NCI-H1092 (cell line): ENCODE results near the gene ST6GALNAC3.

Experiments
- DNase-seq: peaks from one replicate; lab custom pipeline; 2025; lab: John Stamatoyannopoulos, UW

ST6GALNAC3 gene

DNA sequence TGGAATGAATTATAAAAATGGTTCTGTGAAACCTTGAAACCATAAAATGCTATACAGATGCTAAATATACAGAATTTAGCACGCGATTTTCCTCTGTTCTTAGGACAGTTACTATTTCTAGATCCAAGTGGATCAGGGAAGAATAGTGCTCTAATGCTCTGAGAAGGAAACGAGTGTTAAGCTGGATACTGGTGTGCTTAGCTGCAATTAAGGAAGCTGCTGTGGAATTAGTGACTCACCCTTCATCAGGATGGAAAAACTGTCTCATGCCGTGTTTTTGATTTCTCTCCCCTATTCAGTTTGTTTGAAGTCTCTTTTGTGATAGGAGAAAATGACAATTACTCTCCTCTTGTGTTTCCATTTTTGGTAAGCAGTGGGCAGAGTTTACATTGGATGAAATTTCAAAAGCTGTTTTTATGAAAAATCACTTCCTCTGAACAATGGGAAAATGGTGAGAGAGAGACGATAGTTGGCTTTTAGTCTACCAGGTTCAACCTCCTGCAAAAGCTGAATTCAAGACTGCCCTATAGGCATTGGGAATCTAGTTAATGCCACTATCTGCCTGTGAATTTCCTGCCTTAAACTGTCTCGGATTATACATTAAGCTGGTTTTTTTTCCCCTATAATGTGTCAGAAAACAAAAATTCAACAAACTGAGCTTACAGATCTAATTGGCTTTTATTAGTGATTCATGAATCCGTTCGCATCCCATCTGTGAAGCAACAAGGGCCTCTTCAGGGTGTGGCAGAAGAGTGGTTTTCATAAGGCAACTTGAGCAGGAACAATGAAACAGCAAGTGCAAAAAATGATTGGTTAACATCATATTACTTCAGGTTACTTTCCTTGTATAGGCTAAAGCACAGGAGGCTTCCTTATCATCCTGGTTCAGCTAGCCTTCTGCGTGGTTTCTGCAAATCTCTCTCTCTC is 179.8 kb downstream of the ST6GALNAC3 start:
- DNase-seq: no peak

DNA sequence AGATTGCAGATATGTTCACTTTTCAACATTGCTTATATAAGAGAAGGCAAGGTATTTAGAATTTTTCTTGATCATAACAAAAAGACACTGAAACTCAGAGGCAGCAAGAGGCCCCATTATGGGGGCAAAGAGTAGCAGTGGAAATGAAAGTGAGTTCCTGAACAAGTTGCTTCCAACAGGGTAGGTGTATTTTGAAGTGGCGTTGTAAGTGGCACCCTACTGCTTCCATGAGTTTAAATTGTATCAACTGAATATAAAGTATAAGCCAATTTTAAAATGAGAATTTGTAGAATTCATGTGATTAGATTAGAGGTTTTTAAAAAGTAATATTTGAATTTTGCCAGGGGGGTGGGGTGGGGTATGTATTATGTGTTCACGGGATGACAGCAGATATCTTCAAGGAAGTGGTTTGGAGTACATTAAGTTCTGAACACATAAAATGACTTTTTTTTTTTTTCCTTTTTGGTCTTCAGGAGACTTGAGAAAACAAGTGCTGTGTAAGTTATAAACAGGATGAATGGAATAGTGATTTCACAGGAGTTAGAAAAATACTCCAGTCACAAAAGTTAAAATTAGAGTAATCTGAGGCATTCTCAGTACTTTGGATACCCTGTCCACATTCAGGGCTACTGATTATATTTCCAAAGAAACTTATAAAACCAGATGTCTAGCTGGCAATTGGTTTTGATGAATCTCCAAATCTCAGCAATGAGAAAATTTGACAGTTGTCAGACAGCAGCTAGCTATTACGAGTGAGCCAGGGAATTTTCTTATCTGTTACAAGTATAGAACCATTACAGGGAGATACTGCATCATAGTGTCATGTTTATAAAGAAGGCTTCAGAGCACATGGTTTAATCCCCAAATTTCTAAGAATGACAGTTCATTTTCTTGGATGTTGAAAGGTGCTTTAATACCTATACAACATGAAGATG is 182.0 kb downstream of the ST6GALNAC3 start:
- no peak for DNase-seq

DNA sequence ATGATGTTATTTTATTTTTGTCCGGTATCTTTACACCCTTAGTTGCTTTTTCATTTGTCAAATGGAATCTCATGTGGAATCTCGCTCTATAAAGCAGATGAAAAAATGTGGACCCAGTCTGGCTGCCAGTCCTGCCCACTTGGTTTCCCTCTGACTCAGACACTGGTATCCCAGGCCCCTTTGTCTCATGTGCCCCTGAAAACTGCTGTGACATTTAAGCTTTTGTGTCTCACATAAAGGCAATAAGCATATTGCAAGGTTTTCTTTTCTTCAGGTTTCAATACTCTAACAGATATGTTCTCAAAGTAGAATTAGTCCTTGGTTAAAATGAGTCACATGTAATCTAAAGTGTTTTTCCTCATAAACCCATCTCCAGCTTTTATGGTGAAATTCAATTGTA is 183.3 kb downstream of the ST6GALNAC3 start:
- no peak for DNase-seq

DNA sequence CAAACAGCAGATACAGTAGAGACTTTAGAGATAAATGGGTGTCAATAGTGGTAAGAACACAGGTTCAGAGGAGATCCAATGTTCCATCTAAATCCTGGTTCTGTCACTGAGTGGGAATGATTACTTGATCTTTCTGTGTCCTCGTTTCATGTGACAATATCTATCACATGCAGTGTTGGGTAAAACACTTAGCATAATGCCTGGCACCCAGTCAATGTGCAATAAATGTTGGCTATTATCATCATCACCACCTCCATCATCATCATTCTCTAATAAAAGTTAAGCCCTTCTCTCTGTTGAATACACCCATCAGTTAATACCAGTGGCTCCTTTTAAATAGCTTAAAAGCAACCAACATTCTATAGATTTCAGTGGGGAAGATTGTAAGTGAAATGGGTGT is 184.7 kb downstream of the ST6GALNAC3 start:
- DNase-seq: no peak

DNA sequence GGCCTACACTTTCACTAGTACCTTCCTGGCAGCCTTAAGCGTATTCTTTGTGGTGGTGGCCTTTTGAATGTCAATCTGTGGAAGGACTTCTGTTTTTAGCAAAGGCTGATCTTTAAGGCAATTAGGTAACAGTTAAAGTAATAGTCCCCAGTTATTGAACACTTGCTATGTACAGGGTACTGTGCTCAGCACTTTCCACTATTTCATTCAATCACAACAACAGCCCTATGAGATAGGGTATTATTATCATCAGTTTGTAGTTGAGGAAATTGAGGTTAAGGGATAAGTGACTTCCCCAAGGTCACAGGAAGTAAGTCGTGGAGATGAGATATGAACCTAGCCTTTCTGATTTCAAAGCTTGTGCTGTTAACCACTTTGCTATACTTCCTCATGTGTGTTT is 185.7 kb downstream of the ST6GALNAC3 start:
- DNase-seq: no peak

DNA sequence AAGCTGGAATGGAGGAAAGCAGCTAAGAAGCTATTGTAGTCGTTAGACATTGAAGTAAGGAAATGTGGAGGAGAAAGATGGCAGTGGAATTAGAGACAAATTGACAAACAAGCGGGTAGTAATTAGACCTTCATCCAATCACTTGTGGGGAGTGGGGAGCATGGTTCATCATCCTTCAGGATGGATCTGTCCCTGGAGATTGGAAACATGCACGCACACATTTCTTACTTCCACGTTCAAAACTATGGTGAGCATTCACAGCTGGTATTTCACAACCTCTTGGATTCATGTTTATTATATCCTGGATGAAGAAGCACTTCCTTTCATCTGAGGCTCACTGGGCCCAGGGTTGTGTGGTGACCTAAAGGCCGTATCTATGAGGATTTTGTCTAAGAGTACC is 188.1 kb downstream of the ST6GALNAC3 start:
- no peak for DNase-seq

DNA sequence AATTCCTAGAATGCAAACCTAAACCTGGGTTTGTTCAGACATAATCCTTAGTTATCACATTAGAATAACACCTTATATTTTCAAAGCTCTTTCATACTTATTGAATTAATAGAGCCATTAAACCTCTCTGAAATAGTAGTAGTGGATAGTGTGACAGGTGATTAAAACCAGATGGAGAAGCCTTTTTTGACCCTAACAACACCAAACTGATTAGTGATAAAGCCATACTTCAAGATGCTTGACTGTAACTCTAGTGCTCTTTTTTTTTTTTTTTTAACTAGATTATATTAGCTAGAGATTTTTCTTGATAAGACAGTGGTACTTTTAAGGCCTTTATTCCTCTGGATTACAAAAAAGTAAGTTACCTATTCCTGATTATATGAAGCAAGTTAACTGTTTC is 190.1 kb downstream of the ST6GALNAC3 start:
- DNase-seq: no peak

DNA sequence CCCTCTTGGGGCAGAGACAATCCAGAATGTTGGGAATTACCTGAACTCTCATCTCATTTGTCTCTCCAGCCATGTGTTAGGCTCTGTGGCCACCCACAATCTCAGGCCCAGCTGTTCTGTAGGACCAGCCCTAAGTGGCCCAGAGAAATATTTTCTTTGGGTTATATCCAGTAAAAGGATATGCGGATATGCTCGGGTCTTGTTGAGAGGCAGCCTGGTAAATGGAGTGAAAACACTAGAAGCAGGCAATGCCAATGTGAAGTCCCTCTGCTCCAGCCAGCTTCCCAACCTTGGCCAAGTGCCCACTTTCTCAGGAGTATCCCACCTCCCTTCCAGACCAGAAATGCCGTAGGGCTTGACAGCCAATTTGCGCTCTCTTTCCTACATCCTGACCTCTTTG is 192.2 kb downstream of the ST6GALNAC3 start:
- no peak for DNase-seq

DNA sequence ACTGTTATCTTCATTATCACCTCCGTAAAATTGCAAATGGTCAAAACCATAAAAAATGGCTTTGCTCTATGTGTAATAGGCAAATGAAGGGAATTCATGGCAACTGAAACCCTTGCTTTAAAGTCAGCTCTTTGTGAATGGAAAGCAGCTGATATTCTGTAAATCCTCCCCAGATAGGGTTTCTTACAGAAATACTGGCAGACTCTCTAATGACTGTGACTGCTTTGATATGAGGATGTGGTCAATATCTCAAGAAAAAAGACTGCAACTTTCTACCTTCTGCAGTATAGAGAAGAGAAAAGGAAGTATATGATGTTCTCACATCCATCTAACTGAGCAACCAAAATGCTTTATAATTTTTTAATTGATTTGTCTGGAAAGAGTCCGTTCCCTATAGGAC is 193.1 kb downstream of the ST6GALNAC3 start:
- no peak for DNase-seq

DNA sequence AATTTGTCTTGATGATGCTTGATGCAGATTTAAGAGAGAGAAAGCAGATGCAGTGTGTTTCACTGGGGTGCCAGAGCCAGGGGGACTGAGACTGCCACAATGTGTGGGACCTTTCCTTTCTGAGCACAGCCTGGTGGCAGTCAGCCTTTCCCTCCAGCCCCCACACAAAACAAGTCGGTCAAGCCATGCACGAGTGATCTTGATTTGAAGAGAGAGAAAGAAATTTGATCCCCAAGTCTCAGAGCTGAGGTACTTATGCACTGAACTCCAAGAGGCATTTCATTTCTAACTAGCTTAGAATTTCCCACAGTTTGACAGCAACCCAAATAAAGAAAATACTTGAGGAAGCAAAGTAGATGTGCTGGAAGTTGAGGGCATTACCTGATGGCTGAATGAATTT is 193.8 kb downstream of the ST6GALNAC3 start:
- DNase-seq: no peak

DNA sequence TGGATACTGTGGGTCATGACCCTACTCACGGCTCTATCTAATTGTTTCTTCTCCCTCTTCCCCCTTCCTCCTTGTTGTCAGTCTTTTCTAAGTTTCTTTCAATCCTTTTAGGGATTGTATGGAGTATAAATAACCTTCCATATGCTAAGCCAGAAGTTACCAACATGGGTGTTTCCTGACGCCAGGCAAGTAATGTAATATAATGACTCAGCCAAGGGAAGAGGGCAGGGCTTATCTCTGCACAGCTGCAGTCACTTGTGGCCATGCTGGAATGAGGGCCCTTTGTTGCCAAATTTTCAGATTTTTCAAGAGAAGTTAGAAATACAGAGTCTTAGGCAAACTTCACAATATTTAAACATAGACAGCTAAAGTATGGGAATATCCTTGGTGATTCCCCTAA is 194.6 kb downstream of the ST6GALNAC3 start:
- DNase-seq: no peak

DNA sequence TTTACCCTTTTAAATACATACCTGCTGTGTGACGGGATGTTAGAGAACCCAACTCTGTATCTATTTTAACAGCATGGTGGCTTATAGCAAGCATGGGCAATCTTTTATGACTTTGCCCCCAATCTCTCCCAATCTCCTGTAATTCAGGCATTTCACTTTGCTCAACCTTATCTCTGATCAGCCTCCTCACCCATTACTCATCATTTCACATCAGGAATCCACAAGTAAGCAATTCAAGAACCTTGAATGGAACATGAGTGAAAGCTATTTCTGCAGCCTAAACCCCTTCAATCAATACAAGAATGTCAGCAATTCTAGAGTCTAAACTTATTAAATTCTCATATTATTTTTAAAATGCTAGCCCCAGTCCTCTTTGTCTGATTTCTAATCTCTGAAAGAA is 199.8 kb downstream of the ST6GALNAC3 start:
- DNase-seq: no peak

DNA sequence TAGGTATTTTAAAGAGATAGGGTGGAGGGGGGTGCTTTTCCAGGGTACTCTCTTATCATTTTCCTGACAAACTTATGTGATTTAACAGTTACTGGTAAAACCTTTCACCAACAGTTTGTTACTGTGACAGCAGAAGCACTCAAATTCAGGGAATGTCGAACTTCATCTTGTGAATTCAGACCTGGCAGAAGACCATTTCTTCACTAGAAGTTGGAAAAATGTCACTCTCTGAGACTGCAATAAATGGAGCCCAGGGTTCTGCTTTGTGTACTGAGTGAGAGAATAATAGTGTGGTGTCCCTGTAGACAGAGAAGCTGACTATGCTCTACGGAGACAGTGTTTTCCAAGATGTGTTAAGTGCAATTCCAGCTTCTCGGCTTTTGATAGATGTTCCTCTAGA is 200.2 kb downstream of the ST6GALNAC3 start:
- no peak for DNase-seq

DNA sequence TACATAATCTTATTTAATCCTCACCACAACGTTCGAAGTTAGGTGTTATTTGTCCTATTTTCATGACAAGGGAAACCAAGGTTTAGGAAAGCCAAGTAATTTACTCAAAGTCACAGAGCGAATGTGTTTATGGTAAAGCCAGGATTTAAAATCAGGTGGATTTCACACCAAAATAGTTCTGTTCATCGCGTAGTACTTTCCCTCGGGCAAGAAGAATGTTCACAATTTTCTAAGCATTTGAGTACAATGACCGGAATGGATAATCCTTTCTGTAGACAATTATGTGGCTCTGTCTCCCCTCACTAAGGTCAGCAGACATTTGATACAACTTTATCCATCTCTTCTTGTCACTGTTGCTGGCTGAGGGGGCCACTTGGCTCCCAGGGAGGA is 204.2 kb downstream of the ST6GALNAC3 start:
- no peak for DNase-seq

DNA sequence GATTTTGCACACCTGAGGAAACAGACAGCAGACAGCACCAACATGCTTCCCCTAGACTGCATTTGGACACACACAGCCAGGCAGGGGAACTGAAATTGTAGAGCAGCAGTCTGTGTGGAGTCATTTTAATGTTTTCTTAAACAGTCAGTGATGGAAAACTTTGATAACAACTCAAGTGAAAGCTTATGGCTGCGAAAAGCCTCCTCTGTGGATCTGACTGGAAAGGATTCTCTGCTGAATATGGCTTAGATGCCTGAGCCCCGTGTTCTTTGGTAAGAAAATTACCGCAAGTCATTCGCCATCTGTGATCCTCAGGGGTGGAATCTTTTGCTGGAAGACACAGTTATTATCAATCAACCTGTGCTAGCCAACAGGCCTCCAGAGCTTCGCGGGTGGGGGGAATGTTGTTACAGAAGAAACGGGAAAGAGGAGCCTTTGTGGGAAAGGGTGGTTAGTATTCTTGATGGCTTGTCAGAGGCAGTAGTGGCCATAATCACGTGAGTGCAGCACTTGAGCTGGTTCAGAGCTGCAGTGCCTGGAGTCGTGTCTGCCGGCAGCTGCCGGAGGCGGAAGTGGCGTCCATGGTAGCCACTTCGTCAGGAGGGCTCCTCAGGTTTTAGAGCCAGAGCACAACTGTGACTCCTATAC is 204.7 kb downstream of the ST6GALNAC3 start:
- no peak for DNase-seq

DNA sequence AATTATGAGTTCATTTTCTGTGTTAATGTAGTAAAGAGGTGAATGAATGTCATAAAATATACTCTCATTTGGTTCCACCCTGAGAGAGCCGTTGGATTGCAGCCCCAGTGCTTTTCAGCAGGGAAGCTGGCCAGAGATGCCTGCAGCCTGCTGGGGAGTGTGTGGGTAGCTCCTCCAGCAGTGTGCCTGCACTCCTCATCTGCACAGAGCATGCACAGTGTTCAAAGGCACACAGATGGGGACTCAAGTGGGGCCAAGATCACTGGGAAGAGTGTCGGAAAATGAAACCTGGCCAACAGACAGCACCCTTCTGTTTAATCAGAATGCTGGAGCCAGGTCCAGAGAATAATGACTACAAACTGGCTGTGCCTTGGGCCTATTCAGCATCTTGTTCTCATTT is 206.8 kb downstream of the ST6GALNAC3 start:
- no peak for DNase-seq

DNA sequence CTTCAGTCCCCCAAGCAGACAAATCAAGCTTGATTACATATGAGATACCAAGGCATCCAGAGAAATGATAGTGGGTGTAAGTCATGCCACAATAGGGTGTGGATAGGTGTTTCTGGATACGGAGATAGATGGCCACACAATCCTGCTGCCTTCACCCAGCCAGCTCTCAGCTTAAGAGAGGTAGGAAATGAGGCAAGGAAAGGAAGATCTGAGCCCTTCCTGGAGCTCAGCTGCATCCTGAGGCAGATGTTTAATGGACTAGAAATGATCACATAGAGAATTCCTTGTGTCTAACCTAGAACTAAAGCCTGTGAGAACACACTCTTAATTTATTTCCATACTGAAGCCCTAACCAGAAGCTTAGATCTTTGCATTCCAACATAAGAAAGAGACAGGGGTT is 210.3 kb downstream of the ST6GALNAC3 start:
- no peak for DNase-seq

DNA sequence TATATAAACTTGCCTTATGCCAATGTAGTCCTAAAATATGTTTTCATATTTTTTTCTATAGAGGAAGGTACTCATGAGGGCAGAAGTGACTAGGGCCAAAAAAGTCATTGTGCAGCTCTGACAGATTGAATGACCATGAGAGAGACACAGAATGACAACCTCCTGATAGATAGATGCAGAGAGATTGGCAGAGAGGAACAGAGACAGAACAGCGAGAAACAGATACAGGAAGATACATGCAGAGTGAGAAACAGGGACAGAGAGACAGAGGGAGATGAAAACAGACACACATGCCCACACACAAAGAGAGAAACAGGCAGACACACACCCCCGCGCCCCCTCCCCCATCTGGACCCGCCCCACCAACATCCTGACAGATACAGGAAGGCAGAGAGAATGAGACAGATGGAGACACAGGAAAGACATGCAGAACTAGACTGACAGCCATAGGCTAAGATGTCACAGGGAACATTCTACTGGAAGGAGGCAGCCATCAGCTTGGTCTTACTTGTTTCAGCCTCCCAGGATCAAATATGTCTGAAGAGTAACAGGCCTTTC is 211.1 kb downstream of the ST6GALNAC3 start:
- no peak for DNase-seq

DNA sequence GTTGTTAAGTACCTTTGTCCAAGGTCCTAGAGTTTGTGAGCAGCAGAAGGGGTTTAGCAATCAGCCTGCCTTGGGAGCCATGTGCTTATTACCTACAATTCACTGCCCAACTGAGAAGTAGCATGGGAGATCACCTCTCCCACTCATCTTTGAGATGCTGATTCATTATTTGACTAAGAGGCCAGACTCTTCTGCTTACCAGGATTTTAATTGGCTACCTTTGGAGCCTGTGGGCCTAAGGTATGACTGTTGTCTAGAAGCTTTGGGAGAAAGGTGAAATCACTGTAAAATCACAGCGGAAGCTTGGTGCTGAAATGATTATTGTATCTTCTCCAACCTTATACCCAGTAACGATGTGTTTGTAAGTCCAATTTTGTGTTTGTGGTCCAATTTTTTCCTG is 213.4 kb downstream of the ST6GALNAC3 start:
- DNase-seq: no peak

DNA sequence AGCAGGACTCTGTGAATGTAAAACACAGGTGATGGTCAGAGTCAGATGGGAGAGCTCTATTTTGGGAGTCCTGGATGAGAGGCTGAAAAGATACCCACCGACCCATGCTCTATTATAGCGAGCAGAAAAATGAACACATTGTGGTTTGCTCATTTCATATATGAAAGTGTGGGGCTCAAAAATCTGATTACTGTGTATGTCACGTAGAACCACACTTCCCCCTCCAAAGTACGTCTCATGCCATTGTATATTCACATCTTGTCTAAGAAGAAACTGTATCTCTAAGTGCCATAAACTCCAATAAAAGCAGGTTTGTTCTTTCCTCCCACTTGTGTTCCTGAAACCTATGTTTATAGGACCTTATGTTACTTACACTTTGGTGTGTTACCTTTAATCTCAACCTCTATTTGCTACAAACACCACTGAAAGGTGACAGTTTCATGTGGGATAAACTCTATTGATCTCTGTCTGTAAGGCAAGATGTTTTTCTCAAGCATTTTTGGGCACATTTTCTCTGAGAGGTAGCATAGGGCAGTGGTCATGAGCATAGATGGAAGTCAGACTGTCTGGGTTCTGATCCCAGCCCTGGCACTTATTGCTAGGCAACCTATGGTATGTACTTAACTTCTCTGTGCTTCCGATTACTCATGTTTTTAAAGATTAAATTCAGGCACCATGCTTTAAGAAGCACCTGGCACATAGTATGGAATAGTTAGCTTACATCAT is 214.4 kb downstream of the ST6GALNAC3 start:
- DNase-seq: no peak

DNA sequence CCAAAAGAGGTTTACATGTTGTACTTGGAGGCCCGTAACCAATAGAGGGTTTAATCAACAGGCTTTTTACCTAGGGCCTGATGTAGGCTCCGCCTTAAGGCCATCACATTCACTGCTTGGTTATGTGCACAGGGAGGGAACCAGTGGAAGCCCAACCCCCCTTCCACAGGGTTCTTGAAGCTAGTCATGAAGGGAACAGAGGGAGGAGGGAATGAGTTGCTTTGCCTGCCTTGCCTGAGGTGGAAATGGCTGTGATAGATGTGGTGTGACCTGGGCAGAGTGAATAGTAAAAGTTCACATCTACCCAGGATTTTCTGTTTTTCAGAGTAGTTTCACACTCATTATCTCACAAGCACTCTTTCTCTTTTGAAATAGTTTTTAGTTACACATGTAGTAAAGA is 215.1 kb downstream of the ST6GALNAC3 start:
- DNase-seq: no peak

DNA sequence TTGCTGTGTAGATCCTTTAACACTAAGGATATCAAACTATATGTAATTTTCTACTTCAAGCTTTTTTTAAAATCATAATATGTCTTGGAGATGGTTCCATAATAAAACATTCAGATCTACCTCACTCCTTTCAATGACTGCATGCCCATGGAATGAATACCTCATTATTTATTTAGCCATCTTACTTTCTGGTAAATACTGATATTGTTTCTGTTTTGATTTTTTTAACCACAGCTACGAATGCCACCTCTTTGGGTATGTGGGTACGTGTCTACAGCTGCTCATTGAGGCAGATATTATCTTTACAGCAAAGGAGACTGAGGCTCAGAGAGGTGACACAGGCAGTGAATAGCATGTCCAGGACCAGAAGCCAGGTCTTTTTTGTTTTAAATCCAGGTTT is 215.7 kb downstream of the ST6GALNAC3 start:
- DNase-seq: no peak
